Suprapubic skin (tissue), 4 donors: ENCODE data around the gene SPTY2D1.

ENCODE experiments used
- EP300 ChIP-seq: sonication (generic); formaldehyde crosslinking; IDR thresholded peaks from one replicate; pipeline ENCODE4 v1.6.1; 2017; ENCODE audit warnings: antibody characterized with exemption
- POLR2A ChIP-seq, 2 donors: fragments of 450-650 bp; IDR thresholded peaks; one replicate each; pipeline ENCODE4 v1.6.1; 2017; ENCODE audit warnings: antibody characterized with exemption in 2 of 2, mild to moderate bottlenecking in 2 of 2, moderate library complexity in 2 of 2
- POLR2AphosphoS5 ChIP-seq, 3 donors: sonication (generic); formaldehyde crosslinking; IDR thresholded peaks; one replicate each; pipeline ENCODE4 v1.6.1; 2017; ENCODE audit warnings: antibody characterized with exemption in 3 of 3
- TF ChIP-seq, protein P1 (sequence below), 2 donors: fragments of 200-600 bp in 1 of 2; fragments of 450-650 bp in 1 of 2; sonication (generic) in 1 of 2; IDR thresholded peaks; one replicate each; pipeline ENCODE4 v1.5.1; 2016 to 2019; ENCODE audit warnings: antibody characterized with exemption in 2 of 2, mild to moderate bottlenecking in 1 of 2, moderate library complexity in 1 of 2

GRCh38 chr11:18600915-18601569, 33.1 kb downstream of the SPTY2D1 start:
- TF ChIP-seq POLR2A (IDR thresholded peaks at IDR 0.05) = no peak
- TF ChIP-seq, protein P1, sequence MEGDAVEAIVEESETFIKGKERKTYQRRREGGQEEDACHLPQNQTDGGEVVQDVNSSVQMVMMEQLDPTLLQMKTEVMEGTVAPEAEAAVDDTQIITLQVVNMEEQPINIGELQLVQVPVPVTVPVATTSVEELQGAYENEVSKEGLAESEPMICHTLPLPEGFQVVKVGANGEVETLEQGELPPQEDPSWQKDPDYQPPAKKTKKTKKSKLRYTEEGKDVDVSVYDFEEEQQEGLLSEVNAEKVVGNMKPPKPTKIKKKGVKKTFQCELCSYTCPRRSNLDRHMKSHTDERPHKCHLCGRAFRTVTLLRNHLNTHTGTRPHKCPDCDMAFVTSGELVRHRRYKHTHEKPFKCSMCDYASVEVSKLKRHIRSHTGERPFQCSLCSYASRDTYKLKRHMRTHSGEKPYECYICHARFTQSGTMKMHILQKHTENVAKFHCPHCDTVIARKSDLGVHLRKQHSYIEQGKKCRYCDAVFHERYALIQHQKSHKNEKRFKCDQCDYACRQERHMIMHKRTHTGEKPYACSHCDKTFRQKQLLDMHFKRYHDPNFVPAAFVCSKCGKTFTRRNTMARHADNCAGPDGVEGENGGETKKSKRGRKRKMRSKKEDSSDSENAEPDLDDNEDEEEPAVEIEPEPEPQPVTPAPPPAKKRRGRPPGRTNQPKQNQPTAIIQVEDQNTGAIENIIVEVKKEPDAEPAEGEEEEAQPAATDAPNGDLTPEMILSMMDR (IDR thresholded peaks at IDR 0.05) = no peak
- no peak for TF ChIP-seq EP300
- TF ChIP-seq POLR2AphosphoS5 (IDR thresholded peaks at IDR 0.05) = no peak
